GM23338 (cell line): ENCODE results near the gene MYO18A. TPM values are rescaled to one million over a fixed set of nuclear protein-coding genes. Genes with fewer than 3 reads are reported as not detected.

Experiments
- ATAC-seq: fragments of 200-7000 bp; cut with Tn5 transposase; 3 replicates; pipeline ENCODE4 v1.9.1; 2020
- DNase-seq: peaks from one replicate; pipeline ENCODE4 v3.0.0-alpha.2; 2015; ENCODE audit warnings: low spot score
- H2AFZ ChIP-seq: fragments of 200-600 bp; sonication (generic); 2 replicates; pipeline ENCODE4 v1.8.0; 2016; ENCODE audit warnings: antibody characterized with exemption, mild to moderate bottlenecking, moderate library complexity
- H3F3A ChIP-seq: fragments of 200-600 bp; sonication (generic); replicated peaks from 2 replicates; pipeline ENCODE4 v1.8.0; 2017; ENCODE audit warnings: antibody characterized with exemption, mixed run types, low read depth
- H3K27ac ChIP-seq: fragments of 200-600 bp; sonication (generic); 2 replicates; pipeline ENCODE4 v1.6.1; 2016; ENCODE audit warnings: low read depth
- H3K27me3 ChIP-seq: fragments of 200-600 bp; sonication (generic); 2 replicates; pipeline ENCODE4 v1.8.0; 2016; ENCODE audit warnings: mild to moderate bottlenecking, mixed run types, moderate library complexity; ENCODE audit not compliant: insufficient read depth
- H3K36me3 ChIP-seq: fragments of 200-600 bp; sonication (generic); 2 replicates; pipeline ENCODE4 v1.8.0; 2016; ENCODE audit warnings: mild to moderate bottlenecking; ENCODE audit not compliant: insufficient read depth
- H3K4me1 ChIP-seq: fragments of 200-600 bp; sonication (generic); 2 replicates; pipeline ENCODE4 v1.8.0; 2016; ENCODE audit warnings: mild to moderate bottlenecking, moderate library complexity; ENCODE audit not compliant: insufficient read depth
- H3K4me2 ChIP-seq: fragments of 200-600 bp; sonication (generic); 2 replicates; pipeline ENCODE4 v1.7.1; 2017; ENCODE audit warnings: mixed run types
- H3K4me3 ChIP-seq: fragments of 200-600 bp; sonication (generic); 2 replicates; pipeline ENCODE4 v1.6.1; 2016; ENCODE audit warnings: mixed run types
- H3K79me2 ChIP-seq: fragments of 200-600 bp; sonication (generic); replicated peaks from 2 replicates; pipeline ENCODE4 v1.8.0; 2017; ENCODE audit warnings: mild to moderate bottlenecking; ENCODE audit not compliant: insufficient read depth
- H3K9me2 ChIP-seq: fragments of 200-600 bp; sonication (generic); 2 replicates; pipeline ENCODE4 v1.8.0; 2017; ENCODE audit not compliant: insufficient read depth
- H4K20me1 ChIP-seq: fragments of 200-600 bp; sonication (generic); replicated peaks from 2 replicates; pipeline ENCODE4 v1.8.0; 2017; ENCODE audit warnings: mild to moderate bottlenecking; ENCODE audit not compliant: insufficient read depth
- H3K27ac Mint-ChIP-seq: 2 replicates; pipeline ENCODE4 v1.8.0; 2020; ENCODE audit warnings: inconsistent platforms, mild to moderate bottlenecking, moderate library complexity, mixed read lengths
- H3K27me3 Mint-ChIP-seq: 3 replicates; pipeline ENCODE4 v1.8.0; 2022; ENCODE audit warnings: low read depth, mild to moderate bottlenecking, moderate library complexity, mixed read lengths, inconsistent platforms; ENCODE audit not compliant: insufficient read depth, poor library complexity
- H3K36me3 Mint-ChIP-seq: 3 replicates; pipeline ENCODE4 v1.8.0; 2021; ENCODE audit warnings: low read depth, mild to moderate bottlenecking, inconsistent platforms, moderate library complexity, mixed read lengths
- H3K4me1 Mint-ChIP-seq: 3 replicates; pipeline ENCODE4 v1.8.0; 2020; ENCODE audit warnings: mild to moderate bottlenecking, inconsistent platforms, mixed read lengths
- H3K4me3 Mint-ChIP-seq: 3 replicates; pipeline ENCODE4 v1.8.0; 2021; ENCODE audit warnings: moderate library complexity, mild to moderate bottlenecking, inconsistent platforms, mixed read lengths
- H3K9me3 Mint-ChIP-seq: 3 replicates; pipeline ENCODE4 v1.8.0; 2020; ENCODE audit warnings: moderate library complexity, mild to moderate bottlenecking, inconsistent platforms, mixed read lengths
- CREB1 ChIP-seq: fragments of 250-450 bp; sonication (Bioruptor Pico); IDR thresholded peaks from 2 replicates; pipeline ENCODE4 v1.5.0; 2020; ENCODE audit warnings: low read depth, mild to moderate bottlenecking, moderate library complexity
- EZH2 ChIP-seq: fragments of 200-600 bp; sonication (generic); IDR thresholded peaks from one replicate; pipeline ENCODE4 v1.8.0; 2017; ENCODE audit warnings: antibody characterized with exemption, mild to moderate bottlenecking, low read depth; ENCODE audit not compliant: unreplicated experiment
- EZH2phosphoT487 ChIP-seq: fragments of 200-600 bp; sonication (generic); IDR thresholded peaks from one replicate; pipeline ENCODE4 v1.8.1; 2018; ENCODE audit warnings: antibody characterized with exemption; ENCODE audit not compliant: unreplicated experiment
- NANOG ChIP-seq: IDR thresholded peaks from 2 replicates; pipeline ENCODE4 v1.6.1; 2016; ENCODE audit warnings: antibody characterized with exemption, borderline replicate concordance
- REST ChIP-seq: IDR thresholded peaks from one replicate; pipeline ENCODE4 v1.6.1; 2018; ENCODE audit warnings: antibody characterized with exemption; ENCODE audit not compliant: unreplicated experiment
- STAT1 ChIP-seq: IDR thresholded peaks from one replicate; pipeline ENCODE4 v1.6.1; 2016; ENCODE audit warnings: antibody characterized with exemption; ENCODE audit not compliant: unreplicated experiment
- ZNF114 ChIP-seq: fragments of 250-450 bp; sonication (Bioruptor Pico); IDR thresholded peaks from 2 replicates; pipeline ENCODE4 v1.5.0; 2020; ENCODE audit warnings: mild to moderate bottlenecking, moderate library complexity
- polyA plus RNA-seq: library from polyadenylated mRNA; unstranded; fragments of >200 nt; fragmentation: Nextera tagmentation; extraction: Ambion mirVana; gene quantifications from 2 replicates; pipeline ENCODE4 v1.2.1, GENCODE V29; 2016
- total RNA-seq: library from RNA; depleted of rRNA; stranded (reverse); fragments of >200 nt; shearing (Covaris generic); gene quantifications from 2 replicates; pipeline ENCODE4 v1.2.3, GENCODE V29; 2014
- TF ChIP-seq, protein P1 (sequence below), 2 experiments: fragments of 200-600 bp in 1 of 2; sonication (generic) in 1 of 2; conservative IDR thresholded peaks; 2 replicates each; pipeline versions ENCODE4 v1.5.1 to v1.6.1; 2016 to 2017; ENCODE audit warnings: antibody characterized with exemption in 2 of 2, low read depth in 2 of 2, mild to moderate bottlenecking in 2 of 2, moderate library complexity in 1 of 2

The MYO18A gene
- total and polyA plus RNA-seq, 2 experiments from 2014 or later, result 18.3 to 37.5 TPM

DNA sequence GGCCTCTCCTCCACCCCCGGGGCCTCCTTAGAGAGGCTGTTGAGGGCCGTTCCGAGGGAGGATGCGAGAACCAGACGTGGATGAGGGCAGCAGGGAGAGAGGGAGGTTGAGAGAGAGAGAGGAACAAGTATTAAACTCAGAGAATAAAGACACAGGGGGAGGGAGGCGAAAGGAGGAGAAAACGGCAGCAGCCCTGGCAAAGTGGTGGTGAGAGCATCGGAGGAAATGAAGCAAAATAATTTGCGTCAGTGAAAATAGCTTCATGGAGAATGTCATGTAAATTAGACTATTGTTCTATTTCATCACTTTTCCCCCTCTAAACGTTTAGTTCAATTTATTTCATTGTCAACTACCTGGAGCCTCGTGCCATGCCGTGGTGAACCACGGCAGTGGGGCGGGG is 99.2 kb downstream of the MYO18A start (continued):
- TF ChIP-seq EZH2, result no peak
- TF ChIP-seq REST, result no peak
- TF ChIP-seq, protein P1, sequence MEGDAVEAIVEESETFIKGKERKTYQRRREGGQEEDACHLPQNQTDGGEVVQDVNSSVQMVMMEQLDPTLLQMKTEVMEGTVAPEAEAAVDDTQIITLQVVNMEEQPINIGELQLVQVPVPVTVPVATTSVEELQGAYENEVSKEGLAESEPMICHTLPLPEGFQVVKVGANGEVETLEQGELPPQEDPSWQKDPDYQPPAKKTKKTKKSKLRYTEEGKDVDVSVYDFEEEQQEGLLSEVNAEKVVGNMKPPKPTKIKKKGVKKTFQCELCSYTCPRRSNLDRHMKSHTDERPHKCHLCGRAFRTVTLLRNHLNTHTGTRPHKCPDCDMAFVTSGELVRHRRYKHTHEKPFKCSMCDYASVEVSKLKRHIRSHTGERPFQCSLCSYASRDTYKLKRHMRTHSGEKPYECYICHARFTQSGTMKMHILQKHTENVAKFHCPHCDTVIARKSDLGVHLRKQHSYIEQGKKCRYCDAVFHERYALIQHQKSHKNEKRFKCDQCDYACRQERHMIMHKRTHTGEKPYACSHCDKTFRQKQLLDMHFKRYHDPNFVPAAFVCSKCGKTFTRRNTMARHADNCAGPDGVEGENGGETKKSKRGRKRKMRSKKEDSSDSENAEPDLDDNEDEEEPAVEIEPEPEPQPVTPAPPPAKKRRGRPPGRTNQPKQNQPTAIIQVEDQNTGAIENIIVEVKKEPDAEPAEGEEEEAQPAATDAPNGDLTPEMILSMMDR (conservative IDR thresholded peaks at IDR 0.05; ENCODE audit: low read depth in 2 of 2), result no peak
- TF ChIP-seq NANOG, result no peak
- TF ChIP-seq STAT1, result no peak

- Mint-ChIP-seq H3K4me1 (peaks cover 65% of the 10 kb centered on the region), H3K27ac (no peak overlapping the region), H3K27me3 (peaks cover 23% of the 10 kb centered on the region), H3K36me3 (peaks cover 19% of the 10 kb centered on the region), H3K9me3 (no peaks in the 10 kb centered on the region), H3K4me3 (no peak overlapping the region)
- H3K9me2 ChIP-seq, result no peaks in the 10 kb centered on the region
- no peak overlapping the region for H3K4me3 ChIP-seq
- TF ChIP-seq EZH2, result no peak
- TF ChIP-seq, protein P1 (conservative IDR thresholded peaks at IDR 0.05; ENCODE audit: low read depth in 2 of 2), result no peak
- no peak overlapping the region for H3K4me2 ChIP-seq
- ATAC-seq, result no peak
- H3K36me3 ChIP-seq, result no peaks in the 10 kb centered on the region
- peaks cover 18% of the 10 kb centered on the region for H3F3A ChIP-seq
- no peaks in the 10 kb centered on the region for H3K27me3 ChIP-seq
- no peak overlapping the region for H2AFZ ChIP-seq
- no peaks in the 10 kb centered on the region for H4K20me1 ChIP-seq
- no peak overlapping the region for H3K27ac ChIP-seq
- peaks cover 32% of the 10 kb centered on the region for H3K4me1 ChIP-seq
- DNase-seq, result no peak
- H3K79me2 ChIP-seq, result no peaks in the 10 kb centered on the region
These were observed 99.9 kb downstream of the MYO18A start for GRCh38 chr17:29080323-29080722.

DNA sequence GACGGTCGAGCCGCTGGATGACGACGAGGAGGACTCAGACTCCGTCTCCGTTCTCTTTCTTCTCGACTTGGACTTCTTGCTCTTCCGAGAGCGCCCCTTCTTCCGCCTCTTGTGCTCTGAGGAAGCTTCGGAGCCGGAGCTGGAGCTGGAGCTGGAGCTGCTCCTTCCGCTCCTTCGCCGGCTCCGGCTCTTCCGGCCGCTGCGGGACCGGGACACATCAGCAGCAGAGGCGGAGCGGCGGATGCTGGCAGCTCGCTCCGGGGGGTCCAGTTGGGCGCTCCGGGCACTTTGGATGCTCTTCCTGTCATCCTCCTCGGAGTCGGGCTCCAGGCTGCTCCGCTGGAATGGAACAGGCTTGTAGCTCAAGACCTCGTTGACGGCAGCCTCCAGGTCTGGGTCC is 100.3 kb downstream of the MYO18A start:
- Mint-ChIP-seq H3K27me3 (peaks cover 22% of the 10 kb centered on the region), H3K4me3 (no peak overlapping the region), H3K36me3 (peaks cover 19% of the 10 kb centered on the region), H3K4me1 (peaks cover 61% of the 10 kb centered on the region), H3K27ac (no peak overlapping the region), H3K9me3 (no peaks in the 10 kb centered on the region)
- Histone ChIP-seq H3K79me2 (no peaks in the 10 kb centered on the region), H3K36me3 (no peaks in the 10 kb centered on the region), H3K4me3 (no peak overlapping the region), H3K27me3 (no peaks in the 10 kb centered on the region), H3K27ac (no peak overlapping the region), H4K20me1 (no peaks in the 10 kb centered on the region), H3K4me2 (no peak overlapping the region), H2AFZ (no peak overlapping the region), H3K4me1 (peaks cover 28% of the 10 kb centered on the region), H3K9me2 (no peaks in the 10 kb centered on the region), H3F3A (peaks cover 16% of the 10 kb centered on the region; the same call in 1 of the 2 replicates)
- ATAC-seq, result no peak
- peak; percentile 34 for DNase-seq
- no peak for TF ChIP-seq NANOG
- no peak for TF ChIP-seq STAT1
- no peak for TF ChIP-seq REST
- TF ChIP-seq CREB1, result no peak
- TF ChIP-seq ZNF114 (CRISPR knock-in tag), result no peak
- no peak for TF ChIP-seq EZH2phosphoT487
